Natural killer cell treated with Interleukin-12 subunit alpha and Interleukin-12 subunit beta and Interleukin-15 and Interleukin-18, amount 100 ng/mL, for 72 hours (primary cell): ENCODE data around the gene CACNA1H. TPM values are rescaled to one million over a fixed set of nuclear protein-coding genes. Genes with fewer than 3 reads are reported as not detected.

Experiments used
- ATAC-seq, 2 donors: fragments of 150-1000 bp; cut with Tn5 transposase in 1 of 2; sonication (Bioruptor Pico), chemical (Tn5 transposase) in 1 of 2; 2 replicates each; pipeline ENCODE4 v1.10.0; 2021
- DNase-seq: peaks from one replicate; pipeline ENCODE4 v3.0.0; 2022; ENCODE audit warnings: low spot score
- H3K27ac Mint-ChIP-seq, 2 donors: 1 replicate in 1 of 2; 2 replicates in 1 of 2; pipeline ENCODE4 v1.8.0; 2022; ENCODE audit warnings: mixed read lengths in 2 of 2, mild to moderate bottlenecking in 1 of 2, moderate library complexity in 1 of 2
- H3K27me3 Mint-ChIP-seq, 2 donors: 1 replicate in 1 of 2; 2 replicates in 1 of 2; pipeline ENCODE4 v1.8.0; 2022; ENCODE audit warnings: mixed read lengths in 2 of 2
- H3K36me3 Mint-ChIP-seq: one replicate; pipeline ENCODE4 v1.8.0; 2022; ENCODE audit warnings: mixed read lengths
- H3K4me1 Mint-ChIP-seq, 2 donors: 1 replicate in 1 of 2; 2 replicates in 1 of 2; pipeline ENCODE4 v1.8.0; 2022; ENCODE audit warnings: low read depth in 2 of 2, mixed read lengths in 2 of 2, mild to moderate bottlenecking in 1 of 2
- H3K4me3 Mint-ChIP-seq: one replicate; pipeline ENCODE4 v1.8.0; 2022; ENCODE audit warnings: mixed read lengths
- H3K9me3 Mint-ChIP-seq: 2 replicates; pipeline ENCODE4 v1.8.0; 2022; ENCODE audit warnings: mixed read lengths
- total RNA-seq, 2 donors: library from RNA; stranded (reverse); gene quantifications; one replicate each; pipeline ENCODE4 v1.2.3, GENCODE V29; 2022

The CACNA1H gene
- total RNA-seq, result under 1 TPM; 0.21 to 0.31 TPM

- Mint-ChIP-seq H3K27me3 (peaks cover 0 to 5% of the 10 kb centered on the region in 2 donors), H3K27ac (no peak within 1 kb of the TSS), H3K36me3 (no peaks in the 10 kb centered on the region), H3K4me1 (no peaks in the 10 kb centered on the region), H3K4me3 (peak within 1 kb of the TSS; percentile 39), H3K9me3 (no peaks in the 10 kb centered on the region)
- no peak for DNase-seq
- ATAC-seq, result peak; percentile 61 to 81
Measured at GRCh38 chr16:1152651-1153259, at the start of gene CACNA1H. TSS of gene CACNA1H (plus strand) at chr16:1153106. CDS start at chr16:1153738, 632 bp downstream.

- H3K4me3 Mint-ChIP-seq, result no peak overlapping the region
- H3K36me3 Mint-ChIP-seq, result no peaks in the 10 kb centered on the region
- no peaks in the 10 kb centered on the region for H3K4me1 Mint-ChIP-seq
- no peak for DNase-seq
- H3K27me3 Mint-ChIP-seq, result no peaks in the 10 kb centered on the region
- no peak overlapping the region for H3K27ac Mint-ChIP-seq
- ATAC-seq, result no peak
- no peaks in the 10 kb centered on the region for H3K9me3 Mint-ChIP-seq
Measured at GRCh38 chr16:1103636-1103980, 49.3 kb upstream of the CACNA1H start.

GRCh38 chr16:1105888-1106620, 46.9 kb upstream of the CACNA1H start:
- Mint-ChIP-seq H3K27ac (no peak overlapping the region), H3K27me3 (peaks cover 0 to 6% of the 10 kb centered on the region in 2 donors), H3K4me3 (no peak overlapping the region), H3K9me3 (no peaks in the 10 kb centered on the region), H3K36me3 (no peaks in the 10 kb centered on the region), H3K4me1 (no peaks in the 10 kb centered on the region)
- no peak for DNase-seq
- ATAC-seq, result peak in 1 of 2 donors; percentile 49

GRCh38 chr16:1106659-1107058, 46.2 kb upstream of the CACNA1H start:
- DNase-seq, result no peak
- no peaks in the 10 kb centered on the region for H3K36me3 Mint-ChIP-seq
- H3K4me1 Mint-ChIP-seq, result no peaks in the 10 kb centered on the region
- H3K4me3 Mint-ChIP-seq, result no peak overlapping the region
- no peak overlapping the region for H3K27ac Mint-ChIP-seq
- no peaks in the 10 kb centered on the region for H3K9me3 Mint-ChIP-seq
- no peak for ATAC-seq
- peaks cover 0 to 6% of the 10 kb centered on the region in 2 donors for H3K27me3 Mint-ChIP-seq

- H3K4me3 Mint-ChIP-seq, result no peak overlapping the region
- H3K4me1 Mint-ChIP-seq, result no peaks in the 10 kb centered on the region
- no peaks in the 10 kb centered on the region for H3K9me3 Mint-ChIP-seq
- DNase-seq, result no peak
- no peak overlapping the region for H3K27ac Mint-ChIP-seq
- H3K27me3 Mint-ChIP-seq, result peaks cover 0 to 6% of the 10 kb centered on the region in 2 donors
- no peaks in the 10 kb centered on the region for H3K36me3 Mint-ChIP-seq
- ATAC-seq, result no peak
Measured at GRCh38 chr16:1107141-1107540, 45.8 kb upstream of the CACNA1H start.

GRCh38 chr16:1107731-1108130, 45.2 kb upstream of the CACNA1H start:
- ATAC-seq (no peak), DNase-seq (no peak)
- Mint-ChIP-seq H3K27ac (no peak overlapping the region), H3K27me3 (peaks cover 0 to 6% of the 10 kb centered on the region in 2 donors), H3K9me3 (no peaks in the 10 kb centered on the region), H3K4me1 (no peaks in the 10 kb centered on the region), H3K4me3 (no peak overlapping the region), H3K36me3 (no peaks in the 10 kb centered on the region)

GRCh38 chr16:1108299-1109252, 44.3 kb upstream of the CACNA1H start:
- peaks cover 0 to 6% of the 10 kb centered on the region in 2 donors for H3K27me3 Mint-ChIP-seq
- no peak overlapping the region for H3K27ac Mint-ChIP-seq
- no peaks in the 10 kb centered on the region for H3K36me3 Mint-ChIP-seq
- H3K9me3 Mint-ChIP-seq, result no peaks in the 10 kb centered on the region
- H3K4me1 Mint-ChIP-seq, result no peaks in the 10 kb centered on the region
- ATAC-seq, result no peak
- H3K4me3 Mint-ChIP-seq, result no peak overlapping the region
- DNase-seq, result no peak

GRCh38 chr16:1109648-1110047, 43.3 kb upstream of the CACNA1H start:
- H3K36me3 Mint-ChIP-seq, result no peaks in the 10 kb centered on the region
- ATAC-seq (no peak), DNase-seq (no peak)
- H3K27me3 Mint-ChIP-seq, result peaks cover 0 to 6% of the 10 kb centered on the region in 2 donors
- no peak overlapping the region for H3K27ac Mint-ChIP-seq
- H3K4me1 Mint-ChIP-seq, result no peaks in the 10 kb centered on the region
- no peak overlapping the region for H3K4me3 Mint-ChIP-seq
- no peaks in the 10 kb centered on the region for H3K9me3 Mint-ChIP-seq

GRCh38 chr16:1112506-1113184, 40.3 kb upstream of the CACNA1H start:
- no peaks in the 10 kb centered on the region for H3K4me1 Mint-ChIP-seq
- no peaks in the 10 kb centered on the region for H3K9me3 Mint-ChIP-seq
- ATAC-seq (no peak), DNase-seq (no peak)
- no peak overlapping the region for H3K4me3 Mint-ChIP-seq
- no peak overlapping the region for H3K27ac Mint-ChIP-seq
- peaks cover 0 to 6% of the 10 kb centered on the region in 2 donors for H3K27me3 Mint-ChIP-seq
- H3K36me3 Mint-ChIP-seq, result no peaks in the 10 kb centered on the region

GRCh38 chr16:1113489-1113888, 39.4 kb upstream of the CACNA1H start:
- Mint-ChIP-seq H3K4me1 (no peaks in the 10 kb centered on the region), H3K36me3 (no peaks in the 10 kb centered on the region), H3K27me3 (peaks cover 0 to 6% of the 10 kb centered on the region in 2 donors), H3K9me3 (no peaks in the 10 kb centered on the region), H3K27ac (no peak overlapping the region), H3K4me3 (no peak overlapping the region)
- DNase-seq (no peak), ATAC-seq (no peak)

- H3K36me3 Mint-ChIP-seq, result no peaks in the 10 kb centered on the region
- ATAC-seq (no peak), DNase-seq (no peak)
- no peak overlapping the region for H3K4me3 Mint-ChIP-seq
- H3K9me3 Mint-ChIP-seq, result no peaks in the 10 kb centered on the region
- peaks cover 0 to 6% of the 10 kb centered on the region in 2 donors for H3K27me3 Mint-ChIP-seq
- H3K27ac Mint-ChIP-seq, result no peak overlapping the region
- H3K4me1 Mint-ChIP-seq, result no peaks in the 10 kb centered on the region
Measured at GRCh38 chr16:1113889-1114526, 38.9 kb upstream of the CACNA1H start.

GRCh38 chr16:1116693-1117077, 36.2 kb upstream of the CACNA1H start:
- no peaks in the 10 kb centered on the region for H3K36me3 Mint-ChIP-seq

More at GRCh38 chr16:1116693-1117077, 36.2 kb upstream of the CACNA1H start:
- Mint-ChIP-seq H3K4me1 (no peaks in the 10 kb centered on the region), H3K27ac (no peak overlapping the region), H3K27me3 (no peaks in the 10 kb centered on the region), H3K4me3 (no peak overlapping the region), H3K9me3 (no peaks in the 10 kb centered on the region)
- no peak for DNase-seq
- ATAC-seq, result no peak
